ENCODE measurements around the gene BRINP3.

Gene BRINP3

GRCh38 chr1:190403402-190403801, 74.3 kb downstream of the BRINP3 start:
- DNase-seq, result no peak
- H3K27me3 ChIP-seq, result no peaks in the 10 kb centered on the region
- H3K4me1 ChIP-seq, result no peaks in the 10 kb centered on the region
- TF ChIP-seq, protein P1, sequence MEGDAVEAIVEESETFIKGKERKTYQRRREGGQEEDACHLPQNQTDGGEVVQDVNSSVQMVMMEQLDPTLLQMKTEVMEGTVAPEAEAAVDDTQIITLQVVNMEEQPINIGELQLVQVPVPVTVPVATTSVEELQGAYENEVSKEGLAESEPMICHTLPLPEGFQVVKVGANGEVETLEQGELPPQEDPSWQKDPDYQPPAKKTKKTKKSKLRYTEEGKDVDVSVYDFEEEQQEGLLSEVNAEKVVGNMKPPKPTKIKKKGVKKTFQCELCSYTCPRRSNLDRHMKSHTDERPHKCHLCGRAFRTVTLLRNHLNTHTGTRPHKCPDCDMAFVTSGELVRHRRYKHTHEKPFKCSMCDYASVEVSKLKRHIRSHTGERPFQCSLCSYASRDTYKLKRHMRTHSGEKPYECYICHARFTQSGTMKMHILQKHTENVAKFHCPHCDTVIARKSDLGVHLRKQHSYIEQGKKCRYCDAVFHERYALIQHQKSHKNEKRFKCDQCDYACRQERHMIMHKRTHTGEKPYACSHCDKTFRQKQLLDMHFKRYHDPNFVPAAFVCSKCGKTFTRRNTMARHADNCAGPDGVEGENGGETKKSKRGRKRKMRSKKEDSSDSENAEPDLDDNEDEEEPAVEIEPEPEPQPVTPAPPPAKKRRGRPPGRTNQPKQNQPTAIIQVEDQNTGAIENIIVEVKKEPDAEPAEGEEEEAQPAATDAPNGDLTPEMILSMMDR (IDR thresholded peaks at IDR 0.05; ENCODE audit: low read depth, low read length), result no peak
- H3K4me3 ChIP-seq (ENCODE audit: low read depth, low read length), result no peak overlapping the region
- H3K36me3 ChIP-seq, result no peaks in the 10 kb centered on the region
- no peaks in the 10 kb centered on the region for H3K9me3 ChIP-seq

DNA sequence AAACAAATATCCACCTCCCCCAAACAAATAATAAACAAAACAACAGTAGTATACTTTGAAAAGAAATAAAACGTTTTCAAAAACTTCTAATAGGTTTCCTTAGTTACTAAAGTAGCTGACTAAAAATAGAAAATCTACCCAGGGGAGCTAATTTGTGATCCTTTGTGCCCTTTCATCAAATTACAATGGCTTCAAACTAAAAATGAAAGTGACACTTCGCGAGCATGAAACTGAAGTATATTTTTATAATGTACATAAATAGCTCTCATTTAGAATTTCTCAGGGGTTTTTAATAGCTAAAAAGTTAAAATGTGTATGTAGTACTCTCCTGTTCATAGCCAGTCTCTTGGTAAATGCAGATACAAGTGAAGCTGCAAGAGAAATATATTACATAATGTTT, 78.4 kb downstream of the BRINP3 start:
- no peaks in the 10 kb centered on the region for H3K9me3 ChIP-seq
- TF ChIP-seq, protein P1 (IDR thresholded peaks at IDR 0.05; ENCODE audit: low read depth, low read length), result no peak
- DNase-seq, result no peak

DNA sequence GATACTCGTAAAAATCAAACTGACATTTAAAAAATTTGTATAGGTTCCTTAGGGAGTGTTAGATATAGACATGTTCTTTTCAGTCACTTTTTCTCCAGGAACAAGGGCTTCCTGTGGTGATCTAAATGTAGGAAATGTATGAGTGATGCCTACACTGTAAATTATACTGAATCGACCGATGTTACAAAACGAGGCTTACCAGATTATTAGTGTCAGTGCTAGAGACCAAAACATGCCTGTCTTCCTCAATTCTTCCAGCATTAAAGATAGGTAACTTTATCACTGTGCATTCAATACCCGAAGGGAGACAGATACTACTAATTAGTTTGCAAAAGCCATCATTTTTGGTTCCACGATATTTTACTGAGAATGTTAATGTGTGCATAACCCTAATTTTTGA, 86.1 kb downstream of the BRINP3 start:
- TF ChIP-seq, protein P1 (IDR thresholded peaks at IDR 0.05; ENCODE audit: low read depth, low read length), result no peak
- DNase-seq, result no peak
- Histone ChIP-seq H3K36me3 (no peaks in the 10 kb centered on the region), H3K9me3 (no peaks in the 10 kb centered on the region), H3K27me3 (no peaks in the 10 kb centered on the region), H3K4me3 (ENCODE audit: low read depth, low read length) (no peak overlapping the region), H3K4me1 (no peaks in the 10 kb centered on the region)

More for the DNA sequence above, 78.4 kb downstream of the BRINP3 start:
- Histone ChIP-seq H3K27me3 (no peaks in the 10 kb centered on the region), H3K4me3 (ENCODE audit: low read depth, low read length) (no peak overlapping the region), H3K4me1 (no peaks in the 10 kb centered on the region), H3K36me3 (no peaks in the 10 kb centered on the region)

- no peak overlapping the region for H3K4me3 ChIP-seq (ENCODE audit: low read depth, low read length)
- no peaks in the 10 kb centered on the region for H3K36me3 ChIP-seq
- no peaks in the 10 kb centered on the region for H3K27me3 ChIP-seq
- H3K4me1 ChIP-seq, result no peaks in the 10 kb centered on the region
- TF ChIP-seq, protein P1 (IDR thresholded peaks at IDR 0.05; ENCODE audit: low read depth, low read length), result no peak
- H3K9me3 ChIP-seq, result no peaks in the 10 kb centered on the region
- no peak for DNase-seq
These were observed 99.7 kb downstream of the BRINP3 start for GRCh38 chr1:190377991-190378390.

DNA sequence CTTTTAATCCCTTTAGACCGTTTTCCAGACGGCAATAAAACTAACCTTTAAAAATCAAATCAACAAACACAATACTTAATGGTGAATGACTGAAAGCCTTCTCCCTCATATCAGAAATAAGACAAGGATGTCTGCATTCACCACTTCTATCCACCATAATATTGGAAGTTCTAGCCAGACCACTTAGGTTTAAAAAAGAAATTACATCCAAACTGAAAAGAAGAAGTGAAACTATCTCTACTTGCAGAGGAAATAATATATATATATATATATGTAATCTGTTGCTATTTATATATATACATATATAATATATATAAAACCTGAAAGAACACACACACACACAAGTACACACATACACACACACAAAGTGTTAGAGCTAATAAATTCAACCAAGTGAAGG, 100.4 kb downstream of the BRINP3 start:
- Histone ChIP-seq H3K27me3 (no peaks in the 10 kb centered on the region), H3K36me3 (no peaks in the 10 kb centered on the region), H3K4me1 (no peaks in the 10 kb centered on the region), H3K4me3 (ENCODE audit: low read depth, low read length) (no peak overlapping the region), H3K9me3 (no peaks in the 10 kb centered on the region)
- DNase-seq, result no peak
- TF ChIP-seq, protein P1 (IDR thresholded peaks at IDR 0.05; ENCODE audit: low read depth, low read length), result no peak

- no peak for DNase-seq
- H3K9me3 ChIP-seq, result no peaks in the 10 kb centered on the region
- H3K27me3 ChIP-seq, result no peaks in the 10 kb centered on the region
- H3K36me3 ChIP-seq, result no peaks in the 10 kb centered on the region
- TF ChIP-seq, protein P1 (IDR thresholded peaks at IDR 0.05; ENCODE audit: low read depth, low read length), result no peak
- no peaks in the 10 kb centered on the region for H3K4me1 ChIP-seq
- no peak overlapping the region for H3K4me3 ChIP-seq (ENCODE audit: low read depth, low read length)
These were observed 101.6 kb downstream of the BRINP3 start for GRCh38 chr1:190376044-190376443.
